ENCODE results near the gene MPDU1. TPM values are rescaled to one million over a fixed set of nuclear protein-coding genes. Genes with fewer than 3 reads are reported as not detected.

The MPDU1 gene
- total and polyA plus RNA-seq, 2 of the 13 experiments (the other 11 are each of a cell fraction or from before 2014, with no cell fraction given) = 112 to 167 TPM

DNA sequence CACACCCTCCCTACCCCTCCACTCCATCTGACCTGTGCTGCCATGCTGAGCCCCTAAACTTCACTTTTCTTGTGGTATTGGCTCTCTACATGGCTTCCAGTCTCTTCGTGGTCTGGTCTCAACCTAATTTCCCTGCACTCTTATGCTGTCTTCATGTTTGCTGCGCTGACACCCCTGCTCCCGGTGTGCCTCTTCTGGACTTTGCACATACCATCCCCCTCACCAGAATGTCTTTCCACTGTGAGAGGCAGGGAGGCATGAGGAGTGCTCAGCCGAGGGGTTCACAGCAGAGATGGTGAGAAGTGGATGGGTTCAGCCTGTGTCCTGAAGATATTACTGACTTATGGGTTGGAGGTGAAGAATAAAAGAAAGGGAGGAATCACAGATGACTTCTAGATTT lies 32.3 kb upstream of the MPDU1 start (continued):
- no peak for TF ChIP-seq ZBTB40 (IDR thresholded peaks at IDR 0.05)
- no peak for TF ChIP-seq ZBTB40 (CRISPR knock-in tag; IDR thresholded peaks at IDR 0.05)
- TF ChIP-seq, protein P1, sequence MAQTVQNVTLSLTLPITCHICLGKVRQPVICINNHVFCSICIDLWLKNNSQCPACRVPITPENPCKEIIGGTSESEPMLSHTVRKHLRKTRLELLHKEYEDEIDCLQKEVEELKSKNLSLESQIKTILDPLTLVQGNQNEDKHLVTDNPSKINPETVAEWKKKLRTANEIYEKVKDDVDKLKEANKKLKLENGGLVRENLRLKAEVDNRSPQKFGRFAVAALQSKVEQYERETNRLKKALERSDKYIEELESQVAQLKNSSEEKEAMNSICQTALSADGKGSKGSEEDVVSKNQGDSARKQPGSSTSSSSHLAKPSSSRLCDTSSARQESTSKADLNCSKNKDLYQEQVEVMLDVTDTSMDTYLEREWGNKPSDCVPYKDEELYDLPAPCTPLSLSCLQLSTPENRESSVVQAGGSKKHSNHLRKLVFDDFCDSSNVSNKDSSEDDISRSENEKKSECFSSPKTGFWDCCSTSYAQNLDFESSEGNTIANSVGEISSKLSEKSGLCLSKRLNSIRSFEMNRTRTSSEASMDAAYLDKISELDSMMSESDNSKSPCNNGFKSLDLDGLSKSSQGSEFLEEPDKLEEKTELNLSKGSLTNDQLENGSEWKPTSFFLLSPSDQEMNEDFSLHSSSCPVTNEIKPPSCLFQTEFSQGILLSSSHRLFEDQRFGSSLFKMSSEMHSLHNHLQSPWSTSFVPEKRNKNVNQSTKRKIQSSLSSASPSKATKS (CRISPR knock-in tag; IDR thresholded peaks at IDR 0.05) = no peak
- TF ChIP-seq, protein P2, sequence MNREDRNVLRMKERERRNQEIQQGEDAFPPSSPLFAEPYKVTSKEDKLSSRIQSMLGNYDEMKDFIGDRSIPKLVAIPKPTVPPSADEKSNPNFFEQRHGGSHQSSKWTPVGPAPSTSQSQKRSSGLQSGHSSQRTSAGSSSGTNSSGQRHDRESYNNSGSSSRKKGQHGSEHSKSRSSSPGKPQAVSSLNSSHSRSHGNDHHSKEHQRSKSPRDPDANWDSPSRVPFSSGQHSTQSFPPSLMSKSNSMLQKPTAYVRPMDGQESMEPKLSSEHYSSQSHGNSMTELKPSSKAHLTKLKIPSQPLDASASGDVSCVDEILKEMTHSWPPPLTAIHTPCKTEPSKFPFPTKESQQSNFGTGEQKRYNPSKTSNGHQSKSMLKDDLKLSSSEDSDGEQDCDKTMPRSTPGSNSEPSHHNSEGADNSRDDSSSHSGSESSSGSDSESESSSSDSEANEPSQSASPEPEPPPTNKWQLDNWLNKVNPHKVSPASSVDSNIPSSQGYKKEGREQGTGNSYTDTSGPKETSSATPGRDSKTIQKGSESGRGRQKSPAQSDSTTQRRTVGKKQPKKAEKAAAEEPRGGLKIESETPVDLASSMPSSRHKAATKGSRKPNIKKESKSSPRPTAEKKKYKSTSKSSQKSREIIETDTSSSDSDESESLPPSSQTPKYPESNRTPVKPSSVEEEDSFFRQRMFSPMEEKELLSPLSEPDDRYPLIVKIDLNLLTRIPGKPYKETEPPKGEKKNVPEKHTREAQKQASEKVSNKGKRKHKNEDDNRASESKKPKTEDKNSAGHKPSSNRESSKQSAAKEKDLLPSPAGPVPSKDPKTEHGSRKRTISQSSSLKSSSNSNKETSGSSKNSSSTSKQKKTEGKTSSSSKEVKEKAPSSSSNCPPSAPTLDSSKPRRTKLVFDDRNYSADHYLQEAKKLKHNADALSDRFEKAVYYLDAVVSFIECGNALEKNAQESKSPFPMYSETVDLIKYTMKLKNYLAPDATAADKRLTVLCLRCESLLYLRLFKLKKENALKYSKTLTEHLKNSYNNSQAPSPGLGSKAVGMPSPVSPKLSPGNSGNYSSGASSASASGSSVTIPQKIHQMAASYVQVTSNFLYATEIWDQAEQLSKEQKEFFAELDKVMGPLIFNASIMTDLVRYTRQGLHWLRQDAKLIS (CRISPR knock-in tag; IDR thresholded peaks at IDR 0.05) = no peak
- no peak for TF ChIP-seq SP5 (CRISPR knock-in tag; IDR thresholded peaks at IDR 0.05; ENCODE audit: borderline replicate concordance, low read depth)
- TF ChIP-seq MTF1 (CRISPR knock-in tag; IDR thresholded peaks at IDR 0.05) = no peak
- peak; percentile 94 for TF ChIP-seq HNF4A (CRISPR knock-in tag; IDR thresholded peaks at IDR 0.05)
- TF ChIP-seq ZNF768 (CRISPR knock-in tag; IDR thresholded peaks at IDR 0.05) = no peak
- TF ChIP-seq RFX3 (CRISPR knock-in tag; IDR thresholded peaks at IDR 0.05) = no peak
- TF ChIP-seq ERF (CRISPR knock-in tag; IDR thresholded peaks at IDR 0.05) = peak; percentile 54; the same call in 1 of the 2 replicates
- no peak for TF ChIP-seq ZNF17 (CRISPR knock-in tag; IDR thresholded peaks at IDR 0.05)
- TF ChIP-seq LBX2 (CRISPR knock-in tag; IDR thresholded peaks at IDR 0.05; ENCODE audit: borderline replicate concordance) = no peak
- TF ChIP-seq SAP130 (CRISPR knock-in tag; IDR thresholded peaks at IDR 0.05; ENCODE audit: low read depth) = peak; percentile 64
- peak; percentile 78; the same call in 1 of the 2 replicates for TF ChIP-seq ZNF292 (CRISPR knock-in tag; IDR thresholded peaks at IDR 0.05; ENCODE audit: borderline replicate concordance, low read depth)
- TF ChIP-seq NONO (IDR thresholded peaks at IDR 0.05) = no peak
- TF ChIP-seq NONO (CRISPR knock-in tag; conservative IDR thresholded peaks at IDR 0.05) = 0 out of 2 replicates have a peak, but pooled peaks have one; percentile 37

All from HepG2 (cell line).